HL-60 (cell line): ENCODE measurements around the gene NMNAT3.

Source experiments
- POLR2AphosphoS5 ChIP-seq: IDR thresholded peaks from 2 replicates; pipeline ENCODE4 v1.6.1; 2012; ENCODE audit warnings: low read depth
- TF ChIP-seq, protein P1 (sequence below): IDR thresholded peaks from one replicate; pipeline ENCODE4 v1.5.1; 2011; ENCODE audit warnings: low read length, control low read depth, inconsistent platforms; ENCODE audit not compliant: insufficient read depth
- TF ChIP-seq, protein P2 (sequence below): IDR thresholded peaks from 2 replicates; pipeline ENCODE4 v1.6.1; 2012; ENCODE audit warnings: low read depth; ENCODE audit not compliant: insufficient replicate concordance

DNA sequence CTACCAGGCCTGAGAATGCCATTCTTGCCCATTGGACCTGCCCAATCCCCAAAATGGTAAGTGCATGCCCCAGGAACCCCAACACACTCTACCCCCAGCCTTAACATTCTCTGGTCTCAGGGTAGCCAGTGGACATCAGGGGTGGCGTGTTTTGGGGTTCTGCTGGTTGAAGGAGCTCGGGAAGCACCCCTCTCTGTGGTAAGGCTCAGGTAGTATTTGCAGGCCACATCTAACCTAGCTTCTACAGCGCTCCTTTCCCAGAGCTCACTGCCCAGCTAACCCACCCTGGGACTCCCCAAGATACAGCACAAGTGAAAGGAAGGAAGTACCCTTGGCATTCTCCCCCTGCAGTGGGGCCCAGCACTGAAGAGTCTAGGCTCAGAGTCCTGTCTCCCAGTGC, 19.8 kb downstream of the NMNAT3 start:
- TF ChIP-seq, protein P1, sequence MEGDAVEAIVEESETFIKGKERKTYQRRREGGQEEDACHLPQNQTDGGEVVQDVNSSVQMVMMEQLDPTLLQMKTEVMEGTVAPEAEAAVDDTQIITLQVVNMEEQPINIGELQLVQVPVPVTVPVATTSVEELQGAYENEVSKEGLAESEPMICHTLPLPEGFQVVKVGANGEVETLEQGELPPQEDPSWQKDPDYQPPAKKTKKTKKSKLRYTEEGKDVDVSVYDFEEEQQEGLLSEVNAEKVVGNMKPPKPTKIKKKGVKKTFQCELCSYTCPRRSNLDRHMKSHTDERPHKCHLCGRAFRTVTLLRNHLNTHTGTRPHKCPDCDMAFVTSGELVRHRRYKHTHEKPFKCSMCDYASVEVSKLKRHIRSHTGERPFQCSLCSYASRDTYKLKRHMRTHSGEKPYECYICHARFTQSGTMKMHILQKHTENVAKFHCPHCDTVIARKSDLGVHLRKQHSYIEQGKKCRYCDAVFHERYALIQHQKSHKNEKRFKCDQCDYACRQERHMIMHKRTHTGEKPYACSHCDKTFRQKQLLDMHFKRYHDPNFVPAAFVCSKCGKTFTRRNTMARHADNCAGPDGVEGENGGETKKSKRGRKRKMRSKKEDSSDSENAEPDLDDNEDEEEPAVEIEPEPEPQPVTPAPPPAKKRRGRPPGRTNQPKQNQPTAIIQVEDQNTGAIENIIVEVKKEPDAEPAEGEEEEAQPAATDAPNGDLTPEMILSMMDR, result no peak
- TF ChIP-seq, protein P2, sequence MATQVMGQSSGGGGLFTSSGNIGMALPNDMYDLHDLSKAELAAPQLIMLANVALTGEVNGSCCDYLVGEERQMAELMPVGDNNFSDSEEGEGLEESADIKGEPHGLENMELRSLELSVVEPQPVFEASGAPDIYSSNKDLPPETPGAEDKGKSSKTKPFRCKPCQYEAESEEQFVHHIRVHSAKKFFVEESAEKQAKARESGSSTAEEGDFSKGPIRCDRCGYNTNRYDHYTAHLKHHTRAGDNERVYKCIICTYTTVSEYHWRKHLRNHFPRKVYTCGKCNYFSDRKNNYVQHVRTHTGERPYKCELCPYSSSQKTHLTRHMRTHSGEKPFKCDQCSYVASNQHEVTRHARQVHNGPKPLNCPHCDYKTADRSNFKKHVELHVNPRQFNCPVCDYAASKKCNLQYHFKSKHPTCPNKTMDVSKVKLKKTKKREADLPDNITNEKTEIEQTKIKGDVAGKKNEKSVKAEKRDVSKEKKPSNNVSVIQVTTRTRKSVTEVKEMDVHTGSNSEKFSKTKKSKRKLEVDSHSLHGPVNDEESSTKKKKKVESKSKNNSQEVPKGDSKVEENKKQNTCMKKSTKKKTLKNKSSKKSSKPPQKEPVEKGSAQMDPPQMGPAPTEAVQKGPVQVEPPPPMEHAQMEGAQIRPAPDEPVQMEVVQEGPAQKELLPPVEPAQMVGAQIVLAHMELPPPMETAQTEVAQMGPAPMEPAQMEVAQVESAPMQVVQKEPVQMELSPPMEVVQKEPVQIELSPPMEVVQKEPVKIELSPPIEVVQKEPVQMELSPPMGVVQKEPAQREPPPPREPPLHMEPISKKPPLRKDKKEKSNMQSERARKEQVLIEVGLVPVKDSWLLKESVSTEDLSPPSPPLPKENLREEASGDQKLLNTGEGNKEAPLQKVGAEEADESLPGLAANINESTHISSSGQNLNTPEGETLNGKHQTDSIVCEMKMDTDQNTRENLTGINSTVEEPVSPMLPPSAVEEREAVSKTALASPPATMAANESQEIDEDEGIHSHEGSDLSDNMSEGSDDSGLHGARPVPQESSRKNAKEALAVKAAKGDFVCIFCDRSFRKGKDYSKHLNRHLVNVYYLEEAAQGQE, result no peak
- TF ChIP-seq POLR2AphosphoS5, result no peak
